ENCODE results near the gene SLC2A8.

The SLC2A8 gene

GRCh38 chr9:127417131-127418036, 20.4 kb downstream of the SLC2A8 start:
- Histone ChIP-seq H3K27ac (no peak overlapping the region), H3K4me3 (ENCODE audit: low read depth, low read length) (no peak overlapping the region), H3K27me3 (replicated peaks) (no peaks in the 10 kb centered on the region), H3K36me3 (replicated peaks) (no peaks in the 10 kb centered on the region)
- no peak for DNase-seq
- TF ChIP-seq CTCF (IDR thresholded peaks at IDR 0.05; ENCODE audit: low read depth, low read length, missing control alignments) = no peak
- in situ Hi-C loops (cut with HindIII; ENCODE audit: low pct_ligation_motif_present, low sequenced_read_pairs) = no loop called here

- Histone ChIP-seq H3K27me3 (replicated peaks) (no peaks in the 10 kb centered on the region), H3K27ac (no peak overlapping the region), H3K4me3 (ENCODE audit: low read depth, low read length) (no peak overlapping the region), H3K36me3 (replicated peaks) (no peaks in the 10 kb centered on the region)
- peak; percentile 47 for TF ChIP-seq CTCF (IDR thresholded peaks at IDR 0.05; ENCODE audit: low read depth, low read length, missing control alignments)
- in situ Hi-C loops (cut with HindIII; ENCODE audit: low pct_ligation_motif_present, low sequenced_read_pairs) = no loop called here
- no peak for DNase-seq
Measured at GRCh38 chr9:127418037-127418471, 21.1 kb downstream of the SLC2A8 start.

GRCh38 chr9:127419348-127419747, 22.4 kb downstream of the SLC2A8 start:
- TF ChIP-seq CTCF (IDR thresholded peaks at IDR 0.05; ENCODE audit: low read depth, low read length, missing control alignments) = no peak
- Histone ChIP-seq H3K4me3 (ENCODE audit: low read depth, low read length) (no peak overlapping the region), H3K27ac (no peak overlapping the region), H3K36me3 (replicated peaks) (no peaks in the 10 kb centered on the region), H3K27me3 (replicated peaks) (no peaks in the 10 kb centered on the region)
- no peak for DNase-seq
- in situ Hi-C loops (cut with HindIII; ENCODE audit: low pct_ligation_motif_present, low sequenced_read_pairs) = no loop called here

GRCh38 chr9:127421057-127421456, 24.1 kb downstream of the SLC2A8 start:
- Histone ChIP-seq H3K4me3 (ENCODE audit: low read depth, low read length) (no peak overlapping the region), H3K36me3 (replicated peaks) (no peaks in the 10 kb centered on the region), H3K27me3 (replicated peaks) (no peaks in the 10 kb centered on the region), H3K27ac (no peak overlapping the region)
- no peak for TF ChIP-seq CTCF (IDR thresholded peaks at IDR 0.05; ENCODE audit: low read depth, low read length, missing control alignments)
- no peak for DNase-seq
- in situ Hi-C loops (cut with HindIII; ENCODE audit: low pct_ligation_motif_present, low sequenced_read_pairs) = no loop called here

GRCh38 chr9:127422133-127422782, 25.3 kb downstream of the SLC2A8 start:
- no peak for TF ChIP-seq CTCF (IDR thresholded peaks at IDR 0.05; ENCODE audit: low read depth, low read length, missing control alignments)
- in situ Hi-C loops (cut with HindIII; ENCODE audit: low pct_ligation_motif_present, low sequenced_read_pairs) = no loop called here
- DNase-seq = no peak
- H3K4me3 ChIP-seq (ENCODE audit: low read depth, low read length) = no peak overlapping the region
- no peaks in the 10 kb centered on the region for H3K27me3 ChIP-seq (replicated peaks)
- no peak overlapping the region for H3K27ac ChIP-seq
- H3K36me3 ChIP-seq (replicated peaks) = no peaks in the 10 kb centered on the region
